Adrenal gland (tissue), 12 donors: Measurements from ENCODE around the gene LOC101059915. TPM values are rescaled to one million over a fixed set of nuclear protein-coding genes. Genes with fewer than 3 reads are reported as not detected.
"Not testable (repeated sequence)": the region's sequence is repeated elsewhere in the genome, so short reads cannot be mapped to it uniquely, and the experiment has no call there.

Experiments
- DNase-seq, 7 donors: peaks; one replicate each; pipeline ENCODE4 v3.0.0-alpha.2; 2019 to 2020
- H3K27ac ChIP-seq, 5 donors: fragments of 200-600 bp; sonication (generic) in 4 of 5; 1 replicate in 3 of 5; 2 replicates in 2 of 5; pipeline versions ENCODE4 v1.5.1 to v1.8.0; 2016 to 2020; ENCODE audit warnings: mild to moderate bottlenecking in 1 of 5
- H3K27me3 ChIP-seq: fragments of 200-600 bp; 2 replicates; pipeline ENCODE4 v1.8.0; 2021
- H3K36me3 ChIP-seq, 2 donors: fragments of 200-600 bp; replicated peaks in 1 of 2; 1 replicate in 1 of 2; 2 replicates in 1 of 2; pipeline versions ENCODE4 v1.5.1 to v1.8.0; 2018 to 2022
- H3K4me1 ChIP-seq, 2 donors: fragments of 200-600 bp; replicated peaks in 1 of 2; 1 replicate in 1 of 2; 2 replicates in 1 of 2; pipeline versions ENCODE4 v1.5.1 to v1.8.0; 2018 to 2021
- H3K4me3 ChIP-seq, 4 donors: fragments of 200-600 bp; sonication (generic) in 3 of 4; one replicate each; pipeline ENCODE4 v1.5.1; 2016 to 2018
- H3K9me3 ChIP-seq, 3 donors: fragments of 200-600 bp; sonication (generic) in 1 of 3; replicated peaks in 1 of 3; 1 replicate in 2 of 3; 2 replicates in 1 of 3; pipeline versions ENCODE4 v1.5.1 to v1.8.0; 2016 to 2021
- WGBS, 4 donors: extraction: QIAGEN DNeasy Blood & Tissue Kit in 2 of 4; methylation state at CpG; one replicate each; pipeline versions ENCODE4 v1.1.5 to v1.1.7; 2013 to 2017; 5-methylcytosine and 5-hydroxymethylcytosine counted together
- intact Hi-C, 2 donors: fragments of 100-400 bp; cut with DNase I; formaldehyde crosslinking; loops; one replicate each; pipeline versions ENCODE4 v1.14.1 to v1.15.0; 2022 to 2023
- polyA plus RNA-seq, 3 donors: library from polyadenylated mRNA; stranded (reverse); fragments of 200-250 nt in 2 of 3; fragments of 350-450 nt in 1 of 3; fragmentation: Illumina TruSeq in 1 of 3; extraction: RNeasy Lipid Tissue Mini Kit (QIAGEN cat#74804) in 1 of 3; gene quantifications; one replicate each; pipeline ENCODE4 v1.2.3, GENCODE V29; 2013 to 2014
- small RNA-seq, 2 donors: library from RNA; depleted of rRNA; stranded (forward); fragments of <200 nt; gene quantifications; one replicate each; pipeline ENCODE3, GENCODE V24; 2016
- total RNA-seq, 9 donors: library from RNA; depleted of rRNA in 4 of 9; stranded (reverse); fragments of >200 nt in 4 of 9; fragments of 120-200 nt in 1 of 9; fragmentation: NEBNext Ultra II Directional in 1 of 9; extraction: Animal tissue kit (Norgen Biotek cat#: 25700) in 1 of 9; gene quantifications; one replicate each; pipeline versions ENCODE4 v1.1.0 to v1.2.4, GENCODE V29; 2013 to 2023
- donor health status: healthy with polysubstance abuse.
- donor health status: Bipolar disorder and iron deficiency.
- donor health status: DM: yes; HTN: yes; CAD: no.
- donor health status: DM: no; HTN: no; CAD: no.
- donor health status: DM: no; HTN: no; CAD: no.
- donor health status: DM: yes; HTN: yes; CAD: no.

LOC101059915 gene

GRCh38 chrX:71718185-71718584 is 50.8 kb downstream of the LOC101059915 start, which contains the start of gene CXorf49:
Gene CXorf49 (minus strand): TSS chrX:71718285. CDS start chrX:71718151, 134 bp downstream.
- no CpG with 5 or more reads among the region's 30 CpGs for WGBS, 4 donors
- DNase-seq, H3K4me3 ChIP-seq, H3K27ac ChIP-seq, H3K4me1 ChIP-seq, H3K9me3 ChIP-seq, H3K27me3 ChIP-seq, intact Hi-C loops, H3K36me3 ChIP-seq: not testable (repeated sequence)

GRCh38 chrX:71719195-71719594 is 51.8 kb downstream of the LOC101059915 start:
- intact Hi-C loops, H3K4me1 ChIP-seq, H3K27ac ChIP-seq, H3K36me3 ChIP-seq, H3K9me3 ChIP-seq, H3K4me3 ChIP-seq, H3K27me3 ChIP-seq: not testable (repeated sequence)
- WGBS, 4 donors: 65 to 87% methylated on average over 7 to 9 of the region's 30 CpGs; no CpG with 5 or more reads in 2 of the 4 donors
- peak in 2 of 7 donors; percentile 0 to 2 for DNase-seq

- H3K4me3 ChIP-seq, H3K27me3 ChIP-seq, H3K4me1 ChIP-seq, H3K36me3 ChIP-seq, intact Hi-C loops, DNase-seq, H3K9me3 ChIP-seq, H3K27ac ChIP-seq: not testable (repeated sequence)
- no CpG with 5 or more reads among the region's 20 CpGs for WGBS, 4 donors
Observed at GRCh38 chrX:71720289-71720886, 53.0 kb downstream of the LOC101059915 start.

Small RNA genes lying within 50 kb of the gene (small RNA-seq; reads per million reads assigned to genes)
- gene BX276092.4: 0 reads per million in 2 donors

Other genes with a start within 250 kb of the LOC101059915 start
- gene OGT, start 134.4 kb upstream of the LOC101059915 start, total RNA-seq: 100 to 1,000 TPM in 6 of 9 donors, 10 to 100 TPM in 3; 38.0 to 164 (median 104) TPM
- 100 to 1,000 TPM in 1 of 3 donors, 10 to 100 TPM in 2; 38.6 to 127 (median 77.0) TPM for gene OGT, start 134.4 kb upstream of the LOC101059915 start, polyA plus RNA-seq
- 1 to 10 TPM in 7 of 9 donors, under 1 TPM in 2; 0.18 to 6.6 (median 1.8) TPM for gene GCNA, start 89.1 kb upstream of the LOC101059915 start, total RNA-seq
- 10 to 100 TPM in 1 of 3 donors, 1 to 10 TPM in 2; 1.9 to 23.3 (median 2.6) TPM for gene GCNA, start 89.1 kb upstream of the LOC101059915 start, polyA plus RNA-seq
- under 1 TPM in 5 of 9 donors, not detected in 4; 0.27 to 0.79 (median 0.39) TPM for gene CXCR3, start 49.0 kb upstream of the LOC101059915 start, total RNA-seq
- 1 to 10 TPM in 2 of 3 donors, under 1 TPM in 1; 0.20 to 1.6 (median 1.1) TPM for gene CXCR3, start 49.0 kb upstream of the LOC101059915 start, polyA plus RNA-seq
- gene CXorf49, start 50.7 kb downstream of the LOC101059915 start, total RNA-seq: not detected
- gene CXorf49, start 50.7 kb downstream of the LOC101059915 start, polyA plus RNA-seq: not detected
- not detected for gene CXorf49B, start 95.8 kb downstream of the LOC101059915 start, total RNA-seq
- gene CXorf49B, start 95.8 kb downstream of the LOC101059915 start, polyA plus RNA-seq: not detected
- 10 to 100 TPM in 2 of 9 donors, 1 to 10 TPM in 7; 3.6 to 18.2 (median 5.0) TPM for gene NHSL2, start 243.3 kb downstream of the LOC101059915 start, total RNA-seq
- gene NHSL2, start 243.3 kb downstream of the LOC101059915 start, polyA plus RNA-seq: 1 to 10 TPM; 1.3 to 7.6 (median 3.1) TPM